ENCODE results near the gene TP53I13. TPM values are rescaled to one million over a fixed set of nuclear protein-coding genes. Genes with fewer than 3 reads are reported as not detected.

TP53I13 gene
- total RNA-seq, 1 experiment from 2014 or later = 33.3 TPM

DNA sequence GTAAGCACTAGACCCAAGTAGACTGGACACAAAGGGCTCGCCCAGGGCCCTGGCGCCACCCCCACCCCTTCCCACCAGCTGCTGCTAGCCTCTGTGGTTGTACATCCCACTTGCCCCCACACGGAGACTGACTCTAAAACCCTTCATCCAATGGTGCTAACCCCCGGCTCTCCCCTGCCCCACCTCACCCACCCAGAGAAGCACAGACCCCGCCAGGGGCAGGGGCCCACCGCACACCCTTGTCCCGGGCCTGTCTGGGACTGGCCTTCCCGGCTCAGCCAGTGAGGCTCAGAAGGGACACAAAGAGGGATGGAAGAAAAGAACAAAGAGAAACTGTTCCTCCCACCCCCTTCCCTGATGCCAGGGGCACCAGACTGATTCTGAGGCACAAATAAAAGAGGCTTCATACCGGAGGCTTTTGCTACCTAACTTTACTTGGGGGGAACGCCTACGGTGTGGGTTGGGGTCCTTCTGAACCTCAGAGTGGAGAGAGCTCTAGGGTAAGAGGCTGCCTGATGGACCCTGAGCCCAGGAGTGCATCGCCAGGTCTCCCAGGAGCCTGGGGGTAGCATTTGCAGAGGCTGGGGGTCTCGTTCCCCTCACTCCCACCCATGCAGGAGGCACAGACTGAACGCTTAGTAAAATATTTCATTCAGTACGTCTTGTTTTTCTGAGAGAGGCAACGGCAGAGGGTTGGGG is 46.0 kb downstream of the TP53I13 start:
- Histone ChIP-seq H3K4me3 (replicated peaks in 1 of 2; ENCODE audit: low read depth in 1 of 2, low read length in 2 of 2) (no peak overlapping the region), H3K9me3 (ENCODE audit: control insufficient read depth in 1 of 2, insufficient read depth in 1 of 2, low read depth in 1 of 2, low read length in 2 of 2) (no peaks in the 10 kb centered on the region), H3K4me2 (ENCODE audit: low read length) (no peak overlapping the region), H3K36me3 (ENCODE audit: control insufficient read depth in 1 of 2, insufficient read depth in 2 of 2, low read length in 2 of 2) (no peaks in the 10 kb centered on the region), H3K9me2 (ENCODE audit: insufficient read depth) (no peaks in the 10 kb centered on the region), H3K9ac (ENCODE audit: low read length) (no peak overlapping the region), H2AFZ (ENCODE audit: low read depth, low read length, poor library complexity, severe bottlenecking) (no peak overlapping the region), H3K27ac (ENCODE audit: low read depth, low read length) (no peak overlapping the region), H3K4me1 (ENCODE audit: control insufficient read depth in 1 of 2, insufficient read depth in 2 of 2, low read length in 2 of 2) (peaks cover 22 to 38% of the 10 kb centered on the region in 2 experiments), H3K27me3 (ENCODE audit: insufficient read depth, low read length) (no peaks in the 10 kb centered on the region), H4K20me1 (ENCODE audit: insufficient read depth) (no peaks in the 10 kb centered on the region), H3K79me2 (ENCODE audit: insufficient read depth, low read length) (no peaks in the 10 kb centered on the region)
- DNase-seq (ENCODE audit: low read depth, low spot score) = no peak
- no peak for ATAC-seq
- POLR2A ChIA-PET = no interaction called here
- TF ChIP-seq, protein P1, sequence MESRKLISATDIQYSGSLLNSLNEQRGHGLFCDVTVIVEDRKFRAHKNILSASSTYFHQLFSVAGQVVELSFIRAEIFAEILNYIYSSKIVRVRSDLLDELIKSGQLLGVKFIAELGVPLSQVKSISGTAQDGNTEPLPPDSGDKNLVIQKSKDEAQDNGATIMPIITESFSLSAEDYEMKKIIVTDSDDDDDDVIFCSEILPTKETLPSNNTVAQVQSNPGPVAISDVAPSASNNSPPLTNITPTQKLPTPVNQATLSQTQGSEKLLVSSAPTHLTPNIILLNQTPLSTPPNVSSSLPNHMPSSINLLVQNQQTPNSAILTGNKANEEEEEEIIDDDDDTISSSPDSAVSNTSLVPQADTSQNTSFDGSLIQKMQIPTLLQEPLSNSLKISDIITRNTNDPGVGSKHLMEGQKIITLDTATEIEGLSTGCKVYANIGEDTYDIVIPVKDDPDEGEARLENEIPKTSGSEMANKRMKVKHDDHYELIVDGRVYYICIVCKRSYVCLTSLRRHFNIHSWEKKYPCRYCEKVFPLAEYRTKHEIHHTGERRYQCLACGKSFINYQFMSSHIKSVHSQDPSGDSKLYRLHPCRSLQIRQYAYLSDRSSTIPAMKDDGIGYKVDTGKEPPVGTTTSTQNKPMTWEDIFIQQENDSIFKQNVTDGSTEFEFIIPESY (IDR thresholded peaks at IDR 0.05; ENCODE audit: extremely low read depth, insufficient replicate concordance, low read length) = no peak
- TF ChIP-seq POLR2AphosphoS5 (IDR thresholded peaks at IDR 0.05; ENCODE audit: low read depth, low read length) = no peak
- TF ChIP-seq, protein P2, sequence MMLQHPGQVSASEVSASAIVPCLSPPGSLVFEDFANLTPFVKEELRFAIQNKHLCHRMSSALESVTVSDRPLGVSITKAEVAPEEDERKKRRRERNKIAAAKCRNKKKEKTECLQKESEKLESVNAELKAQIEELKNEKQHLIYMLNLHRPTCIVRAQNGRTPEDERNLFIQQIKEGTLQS (IDR thresholded peaks at IDR 0.05) = no peak
- no peak for TF ChIP-seq EGR1 (IDR thresholded peaks at IDR 0.05; ENCODE audit: low read depth)
- TF ChIP-seq, protein P3, sequence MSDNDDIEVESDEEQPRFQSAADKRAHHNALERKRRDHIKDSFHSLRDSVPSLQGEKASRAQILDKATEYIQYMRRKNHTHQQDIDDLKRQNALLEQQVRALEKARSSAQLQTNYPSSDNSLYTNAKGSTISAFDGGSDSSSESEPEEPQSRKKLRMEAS (IDR thresholded peaks at IDR 0.05) = no peak
- no peak for TF ChIP-seq CBX3 (IDR thresholded peaks at IDR 0.05; ENCODE audit: low read depth)
- no peak for TF ChIP-seq ELF1 (IDR thresholded peaks at IDR 0.05; ENCODE audit: borderline replicate concordance, low read depth)
- no TSS peak for BruUV-seq (replicated peaks)
- RAD21 ChIA-PET (ENCODE audit: low non-redundant PET in 1 of 2, low total read pairs in 2 of 2, uncharacterized antibody in 2 of 2, unreplicated experiment in 2 of 2) = interaction anchor here in 1 of 2 experiments (0.6 kb wide), 2 partner anchors 11 to 235 kb away, joined by 3 to 4 read pairs; no protein-coding TSS in a partner anchor
- intact Hi-C loops (cut with micrococcal nuclease) = no loop called here
- CTCF ChIA-PET = interaction anchor here (4.2 kb wide), 1 partner anchor 23 kb away, joined by 57 read pairs; the partner anchor contains the start of gene ANKRD13B

All from HCT116 (cell line).